Measurements from ENCODE around the gene PPP1R37. TPM values are rescaled to one million over a fixed set of nuclear protein-coding genes. Genes with fewer than 3 reads are reported as not detected.

The PPP1R37 gene
- total and polyA plus RNA-seq, 4 donors: 1.8 to 10.4 (median 9.3) TPM

GRCh38 chr19:45146251-45146650 lies 53.3 kb downstream of the PPP1R37 start (continued):
- no peak for TF ChIP-seq CTCF (IDR thresholded peaks at IDR 0.05; ENCODE audit: low read depth, low read length, missing input control)
- no peak for TF ChIP-seq FOXA2 (IDR thresholded peaks at IDR 0.05)
- no peak for TF ChIP-seq MAX (IDR thresholded peaks at IDR 0.05)
- no peak for TF ChIP-seq HNF4G (IDR thresholded peaks at IDR 0.05)
- TF ChIP-seq TAF1 (conservative IDR thresholded peaks at IDR 0.05): no peak
- TF ChIP-seq FOXA1 (IDR thresholded peaks at IDR 0.05): no peak
- TF ChIP-seq JUND (IDR thresholded peaks at IDR 0.05): no peak

- Histone ChIP-seq H3K27me3 (ENCODE audit: control insufficient read depth in 4 of 4, insufficient read depth in 4 of 4, low read length in 3 of 4) (peaks cover 0 to 6% (median 0%) of the 10 kb centered on the region in 4 donors), H3K27ac (ENCODE audit: low read depth in 1 of 2, low read length in 2 of 2) (no peak overlapping the region), H3K9ac (ENCODE audit: low read depth in 1 of 2, low read length in 2 of 2) (no peak overlapping the region), H3K36me3 (ENCODE audit: control insufficient read depth in 4 of 4, insufficient read depth in 3 of 4, low read depth in 1 of 4, low read length in 3 of 4) (peaks cover 0 to 10% (median 3%) of the 10 kb centered on the region in 4 donors), H3K4me3 (ENCODE audit: low read depth in 1 of 3, low read length in 3 of 3) (no peak overlapping the region), H3K9me3 (ENCODE audit: control insufficient read depth in 4 of 4, low read length in 3 of 4) (no peaks in the 10 kb centered on the region), H3K4me1 (ENCODE audit: control insufficient read depth in 4 of 4, insufficient read depth in 4 of 4, low read length in 3 of 4) (peaks cover 0 to under 1% (median 0%) of the 10 kb centered on the region in 4 donors)
- no peak for TF ChIP-seq SP1 (IDR thresholded peaks at IDR 0.05)
- TF ChIP-seq JUND (IDR thresholded peaks at IDR 0.05): no peak
- no peak for TF ChIP-seq TAF1 (conservative IDR thresholded peaks at IDR 0.05)
- no peak for TF ChIP-seq MAX (IDR thresholded peaks at IDR 0.05)
- no peak for TF ChIP-seq EGR1 (IDR thresholded peaks at IDR 0.05; ENCODE audit: low read depth in 2 of 2)
- no peak for TF ChIP-seq RAD21 (IDR thresholded peaks at IDR 0.05)
- TF ChIP-seq REST (IDR thresholded peaks at IDR 0.05): no peak
- TF ChIP-seq ATF3 (IDR thresholded peaks at IDR 0.05): no peak
- TF ChIP-seq CTCF (IDR thresholded peaks at IDR 0.05; ENCODE audit: low read depth, low read length, missing input control): no peak
- TF ChIP-seq FOXA1 (IDR thresholded peaks at IDR 0.05): no peak
- no peak for TF ChIP-seq YY1 (IDR thresholded peaks at IDR 0.05)
- WGBS: 97% methylated on average over 18 of the region's 18 CpGs
- no peak for DNase-seq (ENCODE audit: low spot score)
Measured at GRCh38 chr19:45146741-45147205, 53.8 kb downstream of the PPP1R37 start.
